HG02885 (cell line): ENCODE measurements around the gene CAMK1.

Experiments
- ATAC-seq: cut with Tn5 transposase; IDR thresholded peaks from one replicate; pipeline ENCODE4 v1.9.1; 2021; ENCODE audit warnings: mild to moderate bottlenecking; ENCODE audit not compliant: unreplicated experiment, poor library complexity

Gene CAMK1

GRCh38 chr3:9716801-9717555 is 52.8 kb downstream of the CAMK1 start:
- no peak for ATAC-seq

- no peak for ATAC-seq
These were observed 53.8 kb downstream of the CAMK1 start for GRCh38 chr3:9715764-9716437.

- no peak for ATAC-seq
These were observed 54.6 kb downstream of the CAMK1 start for GRCh38 chr3:9715136-9715535.

GRCh38 chr3:9713142-9713541 is 56.6 kb downstream of the CAMK1 start:
- ATAC-seq: no peak

GRCh38 chr3:9712415-9712814 is 57.3 kb downstream of the CAMK1 start:
- ATAC-seq: no peak

GRCh38 chr3:9710174-9710739 is 59.5 kb downstream of the CAMK1 start:
- no peak for ATAC-seq
